HK-2 (cell line): ENCODE data around the gene JDP2.

Source experiments
- DNase-seq: peaks from one replicate; pipeline ENCODE4 v3.0.0-alpha.2; 2018; ENCODE audit not compliant: unreplicated experiment

Gene JDP2

DNA sequence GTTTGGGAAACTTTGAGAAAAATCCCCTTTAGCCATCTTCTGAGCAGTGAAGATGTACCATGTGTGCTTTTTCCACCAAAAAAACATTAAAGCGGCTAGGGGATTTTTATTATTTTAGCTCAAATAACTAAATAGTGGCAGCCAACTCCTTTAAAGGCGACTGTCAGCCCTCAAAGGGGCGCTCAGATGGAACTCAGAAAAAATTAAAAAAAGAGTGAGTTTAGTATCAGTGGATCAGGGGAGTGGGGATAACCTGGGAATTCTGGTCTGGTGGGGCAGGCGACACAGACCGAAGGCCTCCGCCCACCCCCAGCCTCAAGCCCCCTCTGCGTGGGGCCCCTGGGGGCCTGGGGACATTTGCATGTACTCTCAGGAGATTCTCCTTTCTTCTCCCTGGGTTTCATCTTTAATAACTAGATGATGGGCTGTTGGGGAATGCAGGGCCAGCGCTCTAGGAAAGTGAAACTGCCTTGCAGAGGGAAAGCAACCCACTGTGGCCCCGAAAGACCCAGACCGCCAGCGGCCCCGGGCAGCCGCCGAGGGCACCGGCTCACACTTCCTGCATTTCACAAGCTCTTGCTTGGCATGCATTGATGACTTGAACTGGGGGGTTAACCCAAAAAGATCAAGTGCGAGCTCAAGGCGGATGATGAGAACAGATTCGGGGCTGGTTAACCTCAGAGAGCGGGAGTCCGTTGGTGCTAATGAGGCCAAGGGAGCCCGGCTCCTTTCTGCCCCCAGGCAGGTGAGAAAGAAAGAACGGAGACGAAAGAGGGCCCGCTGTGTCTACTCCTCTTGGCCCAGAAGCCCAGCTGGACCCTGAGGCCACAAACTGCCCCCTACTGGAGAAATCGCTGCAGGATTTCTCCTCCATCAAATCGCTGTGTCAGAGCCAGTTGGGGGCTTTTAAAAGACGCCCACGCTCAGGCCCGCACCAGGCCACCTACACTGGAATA lies 87.1 kb downstream of the JDP2 start:
- no peak for DNase-seq

GRCh38 chr14:75515629-75515996 lies 87.8 kb downstream of the JDP2 start:
- DNase-seq = no peak

GRCh38 chr14:75518625-75519024 lies 90.8 kb downstream of the JDP2 start:
- no peak for DNase-seq

DNA sequence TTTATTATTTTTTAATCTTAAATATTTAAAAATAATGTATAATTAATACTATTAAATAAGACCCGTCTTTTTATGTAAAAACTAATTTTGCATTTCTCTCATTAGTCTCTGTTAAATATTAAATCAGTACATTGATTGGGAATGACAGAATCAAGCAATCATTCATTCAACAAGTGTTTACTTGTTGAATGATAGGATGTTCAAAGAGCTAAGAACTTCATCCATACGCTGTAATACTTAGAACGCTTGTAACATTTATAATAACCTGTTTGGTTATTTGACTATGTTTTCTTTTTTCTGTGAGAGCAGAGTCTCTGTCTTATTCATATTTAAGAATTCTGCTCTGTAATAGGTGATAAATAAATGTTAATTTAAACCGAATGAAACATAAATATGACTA lies 91.6 kb downstream of the JDP2 start:
- no peak for DNase-seq

GRCh38 chr14:75519826-75520728 lies 92.3 kb downstream of the JDP2 start:
- no peak for DNase-seq

GRCh38 chr14:75520852-75521251 lies 93.0 kb downstream of the JDP2 start:
- DNase-seq = no peak

DNA sequence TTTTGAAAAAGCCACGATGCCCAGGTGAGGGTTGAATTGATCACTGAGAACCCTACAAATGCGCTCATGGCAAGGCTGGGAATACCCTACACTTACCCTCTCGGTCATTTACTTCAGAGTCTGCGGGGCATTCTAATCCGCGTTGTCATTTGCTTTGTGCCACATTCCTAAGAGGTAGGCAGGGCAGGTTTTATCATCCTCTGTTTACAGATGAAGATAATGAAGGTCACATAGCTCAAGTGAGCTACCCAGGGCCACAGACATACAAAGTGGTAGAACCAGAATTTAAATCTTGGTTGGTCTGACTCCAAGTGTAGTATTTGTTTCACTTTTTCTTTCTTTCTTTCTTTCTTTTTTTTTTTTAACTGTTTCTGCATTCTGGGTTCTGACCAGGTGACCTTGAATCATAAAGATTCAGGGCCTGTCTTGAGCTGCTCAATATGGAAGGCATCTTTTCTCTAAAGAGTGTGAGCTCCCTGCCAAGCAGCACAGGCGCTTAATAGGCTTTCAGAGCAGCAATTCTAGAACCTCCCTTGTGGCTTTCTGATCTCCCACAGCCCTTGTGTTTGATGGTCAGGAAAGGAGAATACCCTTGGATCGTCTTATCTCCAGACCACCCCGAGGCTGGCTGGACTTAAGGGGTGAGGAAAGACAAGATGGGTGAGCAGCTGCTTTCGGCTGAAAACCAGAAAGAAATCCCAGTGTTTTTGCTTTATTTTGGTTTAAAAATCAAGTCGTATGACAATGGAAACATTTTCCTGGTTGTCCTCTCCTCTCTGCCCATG lies 93.8 kb downstream of the JDP2 start:
- DNase-seq = no peak

GRCh38 chr14:75522224-75522982 lies 94.6 kb downstream of the JDP2 start, which contains the start of gene BATF:
Gene BATF (plus strand): TSS chr14:75522469. CDS start chr14:75522683, 214 bp downstream.
- no peak for DNase-seq

- DNase-seq = no peak
Measured at GRCh38 chr14:75522983-75523318, 95.1 kb downstream of the JDP2 start.
